Colonic mucosa (tissue), 4 donors: ENCODE data around the gene EPHA10. TPM values are rescaled to one million over a fixed set of nuclear protein-coding genes. Genes with fewer than 3 reads are reported as not detected.

Experiments used
- DNase-seq: peaks from one replicate; pipeline ENCODE4 v3.0.0-alpha.2; 2020
- H3K27ac ChIP-seq: fragments of 200-600 bp; one replicate; pipeline ENCODE4 v1.8.0; 2021
- H3K27me3 ChIP-seq: fragments of 200-600 bp; one replicate; pipeline ENCODE4 v1.8.0; 2021
- H3K36me3 ChIP-seq: fragments of 200-600 bp; one replicate; pipeline ENCODE4 v1.8.0; 2021
- H3K4me1 ChIP-seq: fragments of 200-600 bp; one replicate; pipeline ENCODE4 v1.8.0; 2021; ENCODE audit warnings: mild to moderate bottlenecking
- H3K4me3 ChIP-seq: fragments of 200-600 bp; one replicate; pipeline ENCODE4 v1.8.0; 2021
- H3K9ac ChIP-seq, 2 donors: one replicate each; pipeline ENCODE4 v1.7.0; 2013; ENCODE audit warnings: control low read depth in 2 of 2, low read depth in 2 of 2, low read length in 2 of 2
- H3K9me3 ChIP-seq: fragments of 200-600 bp; one replicate; pipeline ENCODE4 v1.8.0; 2021
- CTCF ChIP-seq: fragments of 200-600 bp; IDR thresholded peaks from one replicate; pipeline ENCODE4 v1.8.0; 2022; ENCODE audit warnings: antibody characterized with exemption, mild to moderate bottlenecking
- intact Hi-C: fragments of 100-400 bp; cut with DNase I; formaldehyde crosslinking; loops from one replicate; pipeline ENCODE4 v1.14.1; 2022
- total RNA-seq, 2 donors: library from RNA; stranded (reverse); fragmentation: NEBNext Ultra II Directional in 1 of 2; extraction: Animal tissue kit (Norgen Biotek cat#: 25700) in 1 of 2; gene quantifications; one replicate each; pipeline ENCODE4 v1.2.1, GENCODE V29; 2021
- donor health status: healthy.
- donor health status: DM: no; HTN: no; CAD: no.
- donor health status: DM: no; HTN: no; CAD: no.

The EPHA10 gene
- total RNA-seq, 2 donors from 2014 or later = 26.1 to 29.6 TPM

- DNase-seq = peak; percentile 58
- H3K4me3 ChIP-seq = peak overlapping the region; percentile 88
- peak overlapping the region; percentile 75 to 78 for H3K9ac ChIP-seq
- H3K4me1 ChIP-seq = peaks cover 12% of the 10 kb centered on the region
- intact Hi-C loops = loop anchor here (10.0 kb wide), 1 partner anchor 74 kb away; no protein-coding TSS in a partner anchor
- H3K27ac ChIP-seq = peak overlapping the region; percentile 93
- no peaks in the 10 kb centered on the region for H3K27me3 ChIP-seq
- H3K36me3 ChIP-seq = peaks cover 20% of the 10 kb centered on the region
- H3K9me3 ChIP-seq = no peaks in the 10 kb centered on the region
- no peak for TF ChIP-seq CTCF
These were observed 43.7 kb upstream of the EPHA10 start for GRCh38 chr1:37808369-37809319.

- peaks cover 12% of the 10 kb centered on the region for H3K4me1 ChIP-seq
- peak within 1 kb of the TSS; percentile 75 to 88 for H3K9ac ChIP-seq
- H3K36me3 ChIP-seq = peaks cover 20% of the 10 kb centered on the region
- H3K9me3 ChIP-seq = no peaks in the 10 kb centered on the region
- intact Hi-C loops = loop anchor here (10.0 kb wide), 1 partner anchor 73 kb away; no protein-coding TSS in a partner anchor
- H3K27me3 ChIP-seq = no peaks in the 10 kb centered on the region
- peak within 1 kb of the TSS; percentile 88 for H3K4me3 ChIP-seq
- H3K27ac ChIP-seq = peak within 1 kb of the TSS; percentile 93
- peak; percentile 96 for DNase-seq
- TF ChIP-seq CTCF = no peak
These were observed 42.8 kb upstream of the EPHA10 start, which contains the start of the genes C1orf122 and YRDC for GRCh38 chr1:37807555-37808368. Gene C1orf122 (plus strand): TSS chr1:37807790. CDS start chr1:37808405, 615 bp downstream. Gene YRDC (minus strand): TSS chr1:37808208. CDS start chr1:37808180, 28 bp downstream.

GRCh38 chr1:37807220-37807554, 42.3 kb upstream of the EPHA10 start:
- no peak for TF ChIP-seq CTCF
- DNase-seq = no peak
- Histone ChIP-seq H3K9ac (peak overlapping the region; percentile 63 to 88), H3K9me3 (no peaks in the 10 kb centered on the region), H3K36me3 (peaks cover 20% of the 10 kb centered on the region), H3K4me1 (peaks cover 12% of the 10 kb centered on the region), H3K4me3 (peak overlapping the region; percentile 88), H3K27me3 (no peaks in the 10 kb centered on the region), H3K27ac (peak overlapping the region; percentile 93)
- intact Hi-C loops = loop anchor here (10.0 kb wide), 1 partner anchor 72 kb away; no protein-coding TSS in a partner anchor

- no peak for TF ChIP-seq CTCF
- intact Hi-C loops = loop anchor here (5.0 to 10.0 kb wide), 2 partner anchors 68 to 100 kb away; no protein-coding TSS in a partner anchor
- H3K27ac ChIP-seq = no peak overlapping the region
- H3K9ac ChIP-seq = no peak overlapping the region
- DNase-seq = no peak
- H3K36me3 ChIP-seq = peaks cover 20% of the 10 kb centered on the region
- no peaks in the 10 kb centered on the region for H3K27me3 ChIP-seq
- no peaks in the 10 kb centered on the region for H3K9me3 ChIP-seq
- H3K4me1 ChIP-seq = peaks cover 7% of the 10 kb centered on the region
- H3K4me3 ChIP-seq = no peak overlapping the region
These were observed 37.5 kb upstream of the EPHA10 start for GRCh38 chr1:37802439-37802838.

GRCh38 chr1:37797750-37798345, 32.9 kb upstream of the EPHA10 start:
- Histone ChIP-seq H3K36me3 (no peaks in the 10 kb centered on the region), H3K4me3 (no peak overlapping the region), H3K9ac (no peak overlapping the region), H3K9me3 (no peaks in the 10 kb centered on the region), H3K27ac (no peak overlapping the region), H3K27me3 (no peaks in the 10 kb centered on the region), H3K4me1 (peaks cover 8% of the 10 kb centered on the region)
- TF ChIP-seq CTCF = no peak
- intact Hi-C loops = no loop called here
- no peak for DNase-seq
